GM19193 (cell line): ENCODE measurements around the gene LRRC8D.

Source experiments
- POLR2A ChIP-seq: IDR thresholded peaks from 4 replicates; pipeline ENCODE4 v1.6.1; 2011; ENCODE audit not compliant: insufficient read depth, insufficient read length; ENCODE audit errors: extremely low read depth

Gene LRRC8D

DNA sequence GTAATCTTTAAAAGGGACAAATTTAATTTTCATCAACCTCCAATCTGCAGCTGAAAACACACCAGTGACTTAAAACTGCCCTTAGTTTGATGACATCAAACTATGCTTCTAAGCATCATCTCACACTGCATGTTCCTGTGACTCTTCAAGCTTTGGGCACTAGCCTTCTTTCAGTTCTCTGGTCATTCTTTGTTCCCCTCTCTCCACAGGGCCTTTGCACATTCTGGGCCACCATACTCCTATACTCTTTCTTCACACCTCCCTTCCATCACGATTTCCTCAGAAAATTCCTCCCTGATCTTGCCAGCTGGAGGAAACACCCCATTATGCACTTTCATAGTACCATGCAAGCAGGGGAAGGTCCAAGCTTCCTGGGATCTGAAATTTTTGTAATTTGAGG, 96.5 kb downstream of the LRRC8D start:
- TF ChIP-seq POLR2A = no peak

GRCh38 chr1:89918127-89918793, 97.4 kb downstream of the LRRC8D start:
- no peak for TF ChIP-seq POLR2A

GRCh38 chr1:89918794-89919155, 97.9 kb downstream of the LRRC8D start:
- no peak for TF ChIP-seq POLR2A

GRCh38 chr1:89919174-89919573, 98.3 kb downstream of the LRRC8D start:
- TF ChIP-seq POLR2A = no peak

GRCh38 chr1:89922911-89923310, 102.1 kb downstream of the LRRC8D start:
- TF ChIP-seq POLR2A = no peak

DNA sequence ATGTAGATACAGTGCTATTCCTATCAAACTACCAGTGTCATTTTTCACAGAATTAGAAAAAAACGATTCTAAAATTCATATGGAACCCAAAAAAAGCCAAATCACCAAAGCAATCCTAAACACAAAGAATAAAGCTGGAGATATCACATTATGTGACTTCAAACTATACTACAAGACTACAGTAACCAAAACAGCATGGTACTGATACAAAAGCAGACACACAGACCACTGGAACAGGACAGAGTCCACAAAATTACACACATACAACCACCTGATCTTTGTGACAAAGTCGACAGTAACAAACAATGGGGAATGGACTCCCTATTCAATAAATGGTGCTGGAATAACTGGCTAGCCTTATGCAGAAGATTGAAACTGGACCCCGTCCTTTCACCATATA, 102.7 kb downstream of the LRRC8D start:
- no peak for TF ChIP-seq POLR2A

- TF ChIP-seq POLR2A = no peak
Observed at GRCh38 chr1:89927049-89927448, 106.2 kb downstream of the LRRC8D start.

DNA sequence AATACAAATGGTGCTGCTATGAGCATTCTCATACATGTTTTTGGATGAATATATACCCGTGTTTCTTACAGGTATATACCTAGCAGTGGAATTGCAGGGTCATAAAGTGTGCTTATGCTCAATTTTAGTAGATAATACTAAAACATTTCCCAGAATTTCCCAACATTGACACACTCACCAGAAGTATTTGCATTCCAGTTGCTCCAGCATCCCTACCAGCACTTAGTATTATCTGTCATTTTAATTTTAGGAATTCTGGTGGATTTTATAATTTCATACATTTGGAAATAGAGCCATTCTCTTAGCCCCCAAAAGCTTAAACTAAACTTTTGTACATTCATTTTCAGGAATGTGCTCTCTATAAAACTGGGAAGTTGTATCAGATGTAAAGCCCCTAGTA, 106.6 kb downstream of the LRRC8D start:
- TF ChIP-seq POLR2A = no peak

DNA sequence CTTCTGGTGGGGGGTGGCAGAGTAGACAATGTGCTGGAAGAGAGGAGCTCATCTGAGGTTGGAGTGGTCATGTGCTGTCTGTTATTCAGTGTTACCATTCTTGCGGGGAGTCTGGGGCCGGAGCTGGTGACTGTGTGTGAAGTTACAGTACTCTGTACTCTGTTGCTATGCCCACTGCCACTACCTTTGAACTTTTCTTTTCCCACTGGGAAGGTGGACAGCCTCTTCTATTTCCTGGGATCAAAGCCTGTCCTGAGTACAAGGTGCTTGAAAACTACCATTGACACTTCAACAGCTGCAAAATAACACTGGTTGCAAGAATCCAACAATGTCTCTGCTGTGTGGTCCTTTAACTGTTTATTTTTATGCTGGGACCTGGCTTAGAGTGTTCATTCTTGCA, 107.7 kb downstream of the LRRC8D start:
- TF ChIP-seq POLR2A = no peak

- TF ChIP-seq POLR2A = no peak
Observed at GRCh38 chr1:89929467-89930063, 108.7 kb downstream of the LRRC8D start.

DNA sequence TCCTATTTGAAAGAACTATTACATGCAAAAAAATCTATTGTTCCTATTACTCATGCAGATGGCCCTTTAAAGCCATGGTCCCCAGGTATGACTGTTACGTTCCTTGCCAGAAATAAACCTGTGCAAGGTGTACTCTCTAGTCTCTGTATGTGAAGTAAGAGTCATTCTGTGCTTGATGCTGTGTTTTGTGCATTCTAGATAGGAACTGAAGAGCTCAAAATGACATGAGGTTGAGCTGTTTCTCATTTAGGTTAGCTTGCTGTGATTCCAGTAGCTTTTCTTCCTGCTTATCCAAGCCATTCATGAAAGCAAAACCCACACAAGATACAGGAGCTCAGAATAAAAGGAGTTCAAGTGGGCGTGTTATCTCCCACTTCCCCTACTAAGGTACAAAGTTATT, 109.7 kb downstream of the LRRC8D start:
- TF ChIP-seq POLR2A = no peak

GRCh38 chr1:89931964-89932363, 111.1 kb downstream of the LRRC8D start:
- no peak for TF ChIP-seq POLR2A

DNA sequence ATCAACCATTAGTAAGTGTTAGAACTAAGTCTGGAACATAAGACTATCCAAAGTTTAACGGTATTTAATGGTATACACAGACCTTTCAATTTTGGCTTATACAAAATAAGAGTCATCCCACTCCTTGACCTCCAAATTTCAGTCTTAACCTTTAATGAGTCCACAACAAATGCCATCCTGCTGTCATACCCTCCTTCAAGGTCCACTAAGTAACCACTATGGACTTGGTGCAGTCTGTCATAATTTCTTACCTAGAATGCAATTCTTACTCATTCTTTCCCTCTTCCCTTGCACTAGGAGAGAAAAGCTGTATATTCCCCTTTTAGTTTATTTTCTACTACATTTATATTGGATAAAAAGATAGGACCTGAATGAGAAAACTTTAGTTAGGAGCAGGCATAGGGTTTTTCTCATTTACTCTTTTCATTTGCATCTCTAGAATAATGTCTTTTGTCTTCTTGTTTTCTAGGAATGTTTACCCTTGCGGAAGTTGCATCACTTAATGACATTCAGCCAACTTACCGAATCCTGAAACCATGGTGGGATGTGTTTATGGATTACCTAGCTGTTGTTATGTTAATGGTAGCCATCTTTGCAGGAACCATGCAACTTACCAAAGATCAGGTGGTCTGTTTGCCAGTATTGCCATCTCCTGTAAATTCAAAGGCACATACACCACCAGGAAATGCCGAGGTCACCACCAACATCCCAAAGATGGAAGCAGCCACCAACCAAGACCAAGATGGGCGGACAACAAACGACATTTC, 111.9 kb downstream of the LRRC8D start:
- no peak for TF ChIP-seq POLR2A

GRCh38 chr1:89934461-89934860, 113.6 kb downstream of the LRRC8D start:
- TF ChIP-seq POLR2A = no peak

DNA sequence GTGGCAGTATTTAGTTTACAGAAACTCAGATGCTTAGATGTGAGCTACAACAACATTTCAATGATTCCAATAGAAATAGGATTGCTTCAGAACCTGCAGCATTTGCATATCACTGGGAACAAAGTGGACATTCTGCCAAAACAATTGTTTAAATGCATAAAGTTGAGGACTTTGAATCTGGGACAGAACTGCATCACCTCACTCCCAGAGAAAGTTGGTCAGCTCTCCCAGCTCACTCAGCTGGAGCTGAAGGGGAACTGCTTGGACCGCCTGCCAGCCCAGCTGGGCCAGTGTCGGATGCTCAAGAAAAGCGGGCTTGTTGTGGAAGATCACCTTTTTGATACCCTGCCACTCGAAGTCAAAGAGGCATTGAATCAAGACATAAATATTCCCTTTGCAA, 114.4 kb downstream of the LRRC8D start:
- TF ChIP-seq POLR2A = no peak

DNA sequence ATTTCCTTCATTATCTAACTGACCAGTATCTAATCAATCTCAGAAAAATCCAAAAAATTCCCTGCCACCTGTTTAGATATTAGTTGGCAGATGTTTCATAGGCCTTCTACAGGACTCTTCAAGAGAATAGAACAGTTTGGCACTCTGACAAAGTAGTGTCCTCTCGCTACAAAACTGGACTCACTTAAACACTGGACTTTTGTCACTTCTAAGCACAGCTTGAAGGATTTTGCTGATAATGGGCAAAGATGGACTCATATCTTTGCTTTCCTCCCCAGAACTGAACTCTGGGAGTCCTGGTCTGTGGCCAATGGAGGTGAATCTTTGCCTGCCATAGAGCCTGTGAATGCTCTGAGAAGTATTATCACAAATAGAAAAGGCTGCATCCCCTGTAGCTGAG, 115.9 kb downstream of the LRRC8D start:
- TF ChIP-seq POLR2A = no peak
